ENCODE results near the gene PLA2G4C. TPM values are rescaled to one million over a fixed set of nuclear protein-coding genes. Genes with fewer than 3 reads are reported as not detected.

The PLA2G4C gene
- total and polyA plus RNA-seq, 2 of the 8 experiments (the other 6 are each of a cell fraction or from before 2014, with no cell fraction given): 14.9 to 20.5 TPM

DNA sequence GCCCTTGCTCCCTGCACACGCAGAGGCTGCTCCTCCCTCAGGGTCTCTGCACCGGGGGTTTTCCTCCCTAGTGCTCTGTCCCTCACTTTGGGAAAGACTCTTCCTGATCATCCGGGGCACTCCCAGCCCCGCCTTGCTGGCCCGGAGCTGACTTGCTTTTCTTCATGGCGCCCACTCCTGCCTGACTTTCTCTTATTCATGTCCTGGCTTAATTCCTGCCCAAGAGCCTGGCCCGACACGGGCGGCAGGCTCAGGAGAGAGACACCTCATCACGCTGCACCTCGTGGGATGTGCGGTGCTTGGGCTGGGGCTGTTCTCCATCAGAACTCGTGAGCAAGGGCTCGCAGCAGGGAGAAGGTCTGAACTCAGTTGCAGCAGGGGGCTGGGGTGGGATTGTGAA is 11.8 kb upstream of the PLA2G4C start:
- no peak for DNase-seq (ENCODE audit: low read depth in 1 of 2, low spot score in 2 of 2)
- Histone ChIP-seq H3K18ac (ENCODE audit: extremely low read depth, low read length) (no peak overlapping the region), H3K9ac (replicated peaks in 1 of 4; ENCODE audit: extremely low read depth in 1 of 4, low read depth in 3 of 4, low read length in 3 of 4) (no peak overlapping the region), H3K36me3 (ENCODE audit: control insufficient read depth in 2 of 4, insufficient read depth in 4 of 4, low read length in 3 of 4) (peaks cover 17 to 62% (median 29%) of the 10 kb centered on the region in 4 experiments), H3K4me1 (replicated peaks in 1 of 4; ENCODE audit: control insufficient read depth in 3 of 4, insufficient read depth in 4 of 4, low read length in 3 of 4) (no peaks in the 10 kb centered on the region), H3K79me2 (ENCODE audit: control insufficient read depth in 1 of 2, insufficient read depth in 2 of 2, low read length in 2 of 2) (no peaks in the 10 kb centered on the region), H4K8ac (ENCODE audit: extremely low read depth, insufficient read depth, low read length) (no peak overlapping the region), H2AFZ (ENCODE audit: low read length) (no peak overlapping the region), H4K5ac (ENCODE audit: insufficient read length, low read depth, low read length) (no peak overlapping the region), H2BK120ac (replicated peaks; ENCODE audit: low read depth, low read length) (no peak overlapping the region), H3K23me2 (ENCODE audit: low read depth, low read length) (no peaks in the 10 kb centered on the region), H3K23ac (ENCODE audit: insufficient read length) (no peak overlapping the region), H2BK12ac (ENCODE audit: low read depth, low read length) (no peak overlapping the region), H4K91ac (replicated peaks; ENCODE audit: insufficient read length, low read length) (no peak overlapping the region), H2BK20ac (ENCODE audit: low read length) (no peak overlapping the region), H3K27ac (ENCODE audit: low read depth, low read length) (no peak overlapping the region), H3K4ac (replicated peaks; ENCODE audit: insufficient read length, low read depth, low read length) (no peak overlapping the region), H2AK5ac (ENCODE audit: low read depth, low read length) (no peak overlapping the region), H2BK5ac (ENCODE audit: low read depth, low read length) (no peak overlapping the region), H3K56ac (replicated peaks; ENCODE audit: insufficient read length, low read depth, low read length) (no peak overlapping the region), H3K4me2 (ENCODE audit: insufficient read depth in 1 of 2, low read depth in 2 of 2, low read length in 2 of 2) (no peak overlapping the region), H3K79me1 (ENCODE audit: low read depth, low read length) (no peaks in the 10 kb centered on the region), H3K27me3 (replicated peaks in 1 of 4; ENCODE audit: control insufficient read depth in 3 of 4, extremely low read depth in 1 of 4, insufficient read depth in 3 of 4, low read length in 3 of 4) (no peaks in the 10 kb centered on the region), H3K14ac (ENCODE audit: insufficient read length) (no peak overlapping the region), H2BK15ac (ENCODE audit: low read length) (no peak overlapping the region), H4K20me1 (replicated peaks in 1 of 2; ENCODE audit: control insufficient read depth in 1 of 2, insufficient read depth in 2 of 2, low read length in 2 of 2) (no peaks in the 10 kb centered on the region), H3K4me3 (ENCODE audit: extremely low read depth in 1 of 4, insufficient read depth in 2 of 4, low read depth in 3 of 4, low read length in 4 of 4) (no peak overlapping the region), H3K9me3 (ENCODE audit: insufficient read depth in 2 of 2, low read depth in 1 of 2, low read length in 1 of 2) (no peaks in the 10 kb centered on the region)
- ChIA-PET CTCF (ENCODE audit: partially characterized antibody) (interaction anchor here (0.5 to 5.9 kb wide), 7 partner anchors 12 to 159 kb away, joined by 3 to 49 read pairs (median 5); partner anchors contain the start of gene PLA2G4C), POLR2A (ENCODE audit: partially characterized antibody) (interaction anchor here (0.7 to 1.2 kb wide), 2 partner anchors 10 to 32 kb away, joined by 3 read pairs; no protein-coding TSS in a partner anchor)
- 91% methylated on average over 14 of the region's 14 CpGs; no CpG with 5 or more reads in 1 of the 2 experiments for WGBS, 2 experiments (ENCODE audit: extremely low coverage in 1 of 2, insufficient coverage in 1 of 2, insufficient read length in 1 of 2, insufficient replicate concordance in 2 of 2, low coverage in 1 of 2, low lambda C conversion rate in 2 of 2, missing lambda C conversion rate in 1 of 2)
- no peak for FAIRE-seq
- no peak for TF ChIP-seq CEBPB (IDR thresholded peaks at IDR 0.05; ENCODE audit: low read depth, low read length)
- TF ChIP-seq, protein P1, sequence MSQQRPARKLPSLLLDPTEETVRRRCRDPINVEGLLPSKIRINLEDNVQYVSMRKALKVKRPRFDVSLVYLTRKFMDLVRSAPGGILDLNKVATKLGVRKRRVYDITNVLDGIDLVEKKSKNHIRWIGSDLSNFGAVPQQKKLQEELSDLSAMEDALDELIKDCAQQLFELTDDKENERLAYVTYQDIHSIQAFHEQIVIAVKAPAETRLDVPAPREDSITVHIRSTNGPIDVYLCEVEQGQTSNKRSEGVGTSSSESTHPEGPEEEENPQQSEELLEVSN (IDR thresholded peaks at IDR 0.05): no peak
- no peak for TF ChIP-seq CBX8 (IDR thresholded peaks at IDR 0.05; ENCODE audit: borderline replicate concordance, low read depth, low read length)
- TF ChIP-seq BACH1 (IDR thresholded peaks at IDR 0.05; ENCODE audit: low read length): no peak
- TF ChIP-seq EP300 (IDR thresholded peaks at IDR 0.05; ENCODE audit: borderline replicate concordance in 1 of 2, low read depth in 2 of 2, low read length in 2 of 2): no peak
- TF ChIP-seq SP4 (IDR thresholded peaks at IDR 0.05; ENCODE audit: low read length): no peak
- no peak for TF ChIP-seq CHD2 (IDR thresholded peaks at IDR 0.05; ENCODE audit: low read length)
- TF ChIP-seq SP2 (IDR thresholded peaks at IDR 0.05; ENCODE audit: low read length): no peak
- TF ChIP-seq KDM4A (IDR thresholded peaks at IDR 0.05; ENCODE audit: low read depth, low read length, severe bottlenecking): no peak
